GM21737 (cell line): ENCODE results near the gene SIGLEC8.
"Not testable (repeated sequence)": the region's sequence is repeated elsewhere in the genome, so short reads cannot be mapped to it uniquely, and the experiment has no call there.

Experiments used
- ATAC-seq: cut with Tn5 transposase; IDR thresholded peaks from one replicate; pipeline ENCODE4 v1.9.1; 2021; ENCODE audit warnings: mild to moderate bottlenecking, moderate library complexity; ENCODE audit not compliant: unreplicated experiment

The SIGLEC8 gene

GRCh38 chr19:51458051-51458645, at the start of gene SIGLEC8:
Gene SIGLEC8 (minus strand): TSS chr19:51458454. CDS start chr19:51458387, 67 bp downstream.
- no peak for ATAC-seq

- no peak for ATAC-seq
Observed at GRCh38 chr19:51507640-51508058, 49.4 kb upstream of the SIGLEC8 start.

- no peak for ATAC-seq
Observed at GRCh38 chr19:51507192-51507591, 48.9 kb upstream of the SIGLEC8 start.

GRCh38 chr19:51505904-51506303, 47.6 kb upstream of the SIGLEC8 start:
- no peak for ATAC-seq

GRCh38 chr19:51503896-51504295, 45.6 kb upstream of the SIGLEC8 start:
- no peak for ATAC-seq

- no peak for ATAC-seq
Observed at GRCh38 chr19:51503286-51503817, 45.1 kb upstream of the SIGLEC8 start.

GRCh38 chr19:51501594-51502263, 43.5 kb upstream of the SIGLEC8 start, which contains the start of gene SIGLEC12:
Gene SIGLEC12 (minus strand): TSS chr19:51501800. CDS start chr19:51501733, 67 bp downstream.
- ATAC-seq, result no peak

- not testable (repeated sequence) for ATAC-seq
Observed at GRCh38 chr19:51500931-51501330, 42.7 kb upstream of the SIGLEC8 start.

GRCh38 chr19:51497666-51498065, 39.4 kb upstream of the SIGLEC8 start:
- no peak for ATAC-seq

GRCh38 chr19:51493776-51494175, 35.5 kb upstream of the SIGLEC8 start:
- ATAC-seq, result no peak

- no peak for ATAC-seq
Observed at GRCh38 chr19:51491586-51491985, 33.3 kb upstream of the SIGLEC8 start.

GRCh38 chr19:51490676-51491075, 32.4 kb upstream of the SIGLEC8 start:
- no peak for ATAC-seq

- no peak for ATAC-seq
Observed at GRCh38 chr19:51489113-51489512, 30.9 kb upstream of the SIGLEC8 start.

GRCh38 chr19:51488491-51488890, 30.2 kb upstream of the SIGLEC8 start:
- ATAC-seq, result no peak

- no peak for ATAC-seq
Observed at GRCh38 chr19:51485960-51486660, 27.9 kb upstream of the SIGLEC8 start.

GRCh38 chr19:51480590-51480989, 22.3 kb upstream of the SIGLEC8 start:
- no peak for ATAC-seq

- ATAC-seq, result no peak
Observed at GRCh38 chr19:51479531-51480331, 21.5 kb upstream of the SIGLEC8 start.

GRCh38 chr19:51478381-51479234, 20.4 kb upstream of the SIGLEC8 start, which contains the start of gene CEACAM18:
Gene CEACAM18 (plus strand): TSS chr19:51478539.
- no peak for ATAC-seq

- ATAC-seq, result no peak
Observed at GRCh38 chr19:51477344-51477743, 19.1 kb upstream of the SIGLEC8 start.

GRCh38 chr19:51476164-51476563, 17.9 kb upstream of the SIGLEC8 start:
- ATAC-seq, result no peak
